Suprapubic skin (tissue), 4 donors: ENCODE measurements around the gene SPTAN1. TPM values are rescaled to one million over a fixed set of nuclear protein-coding genes. Genes with fewer than 3 reads are reported as not detected.

Experiments used
- DNase-seq, 2 donors: peaks; one replicate each; pipeline ENCODE4 v3.0.0-alpha.2; 2019; ENCODE audit warnings: low spot score in 2 of 2
- H3K27ac ChIP-seq: fragments of 200-600 bp; sonication (generic); one replicate; pipeline ENCODE4 v1.5.1; 2019
- H3K27me3 ChIP-seq: fragments of 200-600 bp; sonication (generic); one replicate; pipeline ENCODE4 v1.5.1; 2019
- H3K36me3 ChIP-seq: fragments of 200-600 bp; sonication (generic); one replicate; pipeline ENCODE4 v1.5.1; 2019
- H3K4me1 ChIP-seq: fragments of 200-600 bp; sonication (generic); one replicate; pipeline ENCODE4 v1.5.1; 2019
- H3K4me3 ChIP-seq: fragments of 200-600 bp; sonication (generic); one replicate; pipeline ENCODE4 v1.5.1; 2019; ENCODE audit warnings: mild to moderate bottlenecking
- H3K9me3 ChIP-seq: fragments of 200-600 bp; sonication (generic); one replicate; pipeline ENCODE4 v1.5.1; 2019
- EP300 ChIP-seq: sonication (generic); formaldehyde crosslinking; IDR thresholded peaks from one replicate; pipeline ENCODE4 v1.6.1; 2017; ENCODE audit warnings: antibody characterized with exemption
- POLR2A ChIP-seq, 2 donors: fragments of 450-650 bp; IDR thresholded peaks; one replicate each; pipeline ENCODE4 v1.6.1; 2017; ENCODE audit warnings: antibody characterized with exemption in 2 of 2, mild to moderate bottlenecking in 2 of 2, moderate library complexity in 2 of 2
- POLR2AphosphoS5 ChIP-seq, 3 donors: sonication (generic); formaldehyde crosslinking; IDR thresholded peaks; one replicate each; pipeline ENCODE4 v1.6.1; 2017; ENCODE audit warnings: antibody characterized with exemption in 3 of 3
- WGBS: methylation state at CpG from one replicate; pipeline ENCODE4 v1.1.5; 2018; 5-methylcytosine and 5-hydroxymethylcytosine counted together
- total RNA-seq, 4 donors: library from RNA; depleted of rRNA; stranded (reverse); fragments of >200 nt; gene quantifications; one replicate each; pipeline ENCODE4 v1.1.0, GENCODE V29; 2016
- TF ChIP-seq, protein P1 (sequence below), 2 donors: fragments of 200-600 bp in 1 of 2; fragments of 450-650 bp in 1 of 2; sonication (generic) in 1 of 2; IDR thresholded peaks; one replicate each; pipeline ENCODE4 v1.5.1; 2016 to 2019; ENCODE audit warnings: antibody characterized with exemption in 2 of 2, mild to moderate bottlenecking in 1 of 2, moderate library complexity in 1 of 2

The SPTAN1 gene
- total RNA-seq, 4 donors from 2014 or later = 251 to 476 (median 354) TPM

DNA sequence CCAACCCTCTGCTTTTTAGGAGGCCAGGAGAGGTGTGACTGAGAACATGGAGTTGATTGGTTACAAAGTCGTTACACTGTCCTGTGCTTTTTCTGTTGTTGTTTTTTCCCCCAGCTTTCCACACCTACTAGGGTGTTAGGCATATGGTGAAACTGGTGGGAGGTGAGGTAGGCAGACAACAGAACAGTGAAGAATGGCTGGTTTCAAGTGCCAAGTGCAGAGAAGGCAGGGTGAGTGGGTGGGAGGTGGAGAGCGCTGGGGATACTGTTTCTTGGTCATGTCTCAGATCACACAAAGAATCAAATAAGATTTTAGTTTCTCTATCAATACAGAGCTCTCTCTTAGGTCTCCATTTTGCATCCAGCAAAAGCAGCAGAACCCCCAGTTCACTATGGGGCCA, 2.2 kb upstream of the SPTAN1 start:
- no peak for DNase-seq
- WGBS = 52% methylated on average over 2 of the region's 2 CpGs
- Histone ChIP-seq H3K4me1 (peaks cover 46% of the 10 kb centered on the region), H3K27me3 (no peaks in the 10 kb centered on the region), H3K36me3 (no peaks in the 10 kb centered on the region), H3K27ac (peak overlapping the region; percentile 96), H3K9me3 (no peaks in the 10 kb centered on the region), H3K4me3 (no peak overlapping the region)
- no peak for TF ChIP-seq POLR2AphosphoS5 (IDR thresholded peaks at IDR 0.05)
- TF ChIP-seq, protein P1, sequence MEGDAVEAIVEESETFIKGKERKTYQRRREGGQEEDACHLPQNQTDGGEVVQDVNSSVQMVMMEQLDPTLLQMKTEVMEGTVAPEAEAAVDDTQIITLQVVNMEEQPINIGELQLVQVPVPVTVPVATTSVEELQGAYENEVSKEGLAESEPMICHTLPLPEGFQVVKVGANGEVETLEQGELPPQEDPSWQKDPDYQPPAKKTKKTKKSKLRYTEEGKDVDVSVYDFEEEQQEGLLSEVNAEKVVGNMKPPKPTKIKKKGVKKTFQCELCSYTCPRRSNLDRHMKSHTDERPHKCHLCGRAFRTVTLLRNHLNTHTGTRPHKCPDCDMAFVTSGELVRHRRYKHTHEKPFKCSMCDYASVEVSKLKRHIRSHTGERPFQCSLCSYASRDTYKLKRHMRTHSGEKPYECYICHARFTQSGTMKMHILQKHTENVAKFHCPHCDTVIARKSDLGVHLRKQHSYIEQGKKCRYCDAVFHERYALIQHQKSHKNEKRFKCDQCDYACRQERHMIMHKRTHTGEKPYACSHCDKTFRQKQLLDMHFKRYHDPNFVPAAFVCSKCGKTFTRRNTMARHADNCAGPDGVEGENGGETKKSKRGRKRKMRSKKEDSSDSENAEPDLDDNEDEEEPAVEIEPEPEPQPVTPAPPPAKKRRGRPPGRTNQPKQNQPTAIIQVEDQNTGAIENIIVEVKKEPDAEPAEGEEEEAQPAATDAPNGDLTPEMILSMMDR (IDR thresholded peaks at IDR 0.05) = no peak
- TF ChIP-seq POLR2A (IDR thresholded peaks at IDR 0.05) = no peak
- no peak for TF ChIP-seq EP300

DNA sequence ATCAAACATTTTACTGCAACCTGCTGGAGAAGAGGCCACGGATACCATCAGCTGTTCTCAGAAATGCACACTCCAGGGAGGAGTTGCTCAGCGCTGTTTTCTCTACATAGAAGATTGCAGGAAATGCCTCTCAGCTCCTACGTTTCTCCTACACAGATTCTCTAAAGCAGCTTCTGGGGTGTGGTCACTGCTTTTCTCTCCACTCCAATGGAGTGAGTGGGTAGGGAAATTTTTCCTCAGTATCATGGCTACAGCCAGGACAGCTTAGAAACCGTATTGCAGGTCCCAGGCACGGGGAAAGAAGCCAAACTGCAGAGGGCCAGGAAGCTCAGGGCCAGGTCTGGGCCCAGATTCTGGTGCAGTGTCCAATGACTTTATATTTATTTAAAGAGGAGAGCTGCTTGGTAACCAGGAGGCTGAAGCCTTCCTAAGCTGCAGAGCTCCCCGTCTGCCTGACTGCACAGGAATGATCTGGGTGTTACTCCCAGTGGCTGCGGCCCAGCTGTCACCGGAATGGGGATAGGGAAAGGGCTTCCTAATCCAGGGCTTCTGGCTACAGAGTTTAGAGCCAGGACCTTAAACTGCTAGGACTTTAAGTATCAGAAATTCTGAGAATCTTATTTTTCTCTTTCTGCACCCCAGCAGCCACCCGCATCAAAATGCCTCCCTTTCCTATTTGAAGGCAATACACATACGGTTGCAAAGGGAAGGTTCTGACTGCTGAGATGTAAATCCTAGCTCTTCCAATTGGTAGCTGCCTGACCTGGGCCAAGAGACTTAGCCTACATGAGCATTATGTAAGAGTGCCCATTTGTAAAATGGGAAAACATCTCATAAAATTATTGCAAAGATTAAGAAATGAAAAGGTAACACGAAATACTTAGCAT, 1.4 kb upstream of the SPTAN1 start:
- DNase-seq = no peak
- TF ChIP-seq POLR2A (IDR thresholded peaks at IDR 0.05) (no peak), EP300 (no peak), POLR2AphosphoS5 (IDR thresholded peaks at IDR 0.05) (no peak)
- TF ChIP-seq, protein P1 (IDR thresholded peaks at IDR 0.05) = no peak
- H3K4me3 ChIP-seq = peak overlapping the region; percentile 90

DNA sequence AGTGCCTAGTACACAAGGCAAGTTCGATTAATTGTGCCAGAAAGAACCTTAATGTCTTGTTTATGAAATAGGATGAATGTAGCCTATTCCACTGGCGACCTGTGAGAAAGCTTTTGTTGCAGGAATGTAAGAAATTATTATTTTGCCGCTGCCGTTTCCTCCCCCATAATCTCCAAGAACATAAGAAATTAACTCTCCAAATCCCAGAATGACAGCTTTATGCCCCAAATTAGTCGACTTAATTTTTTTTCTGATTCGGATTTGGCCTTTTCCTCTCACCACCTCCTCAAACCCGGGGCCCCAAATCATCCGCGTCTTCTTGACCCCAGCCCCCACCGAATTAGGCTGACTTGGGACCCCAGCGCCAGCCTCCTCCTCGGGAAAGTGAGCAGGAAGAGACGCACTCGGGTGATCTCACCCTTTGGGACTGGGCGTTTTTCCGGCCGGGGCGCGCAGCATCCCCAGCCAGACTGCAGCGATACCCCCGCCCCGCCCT, 682 bp upstream of the SPTAN1 start:
- Histone ChIP-seq H3K4me3 (peak overlapping the region; percentile 90), H3K27ac (peak overlapping the region; percentile 96), H3K4me1 (peaks cover 55% of the 10 kb centered on the region), H3K36me3 (no peaks in the 10 kb centered on the region), H3K27me3 (no peaks in the 10 kb centered on the region), H3K9me3 (no peaks in the 10 kb centered on the region)
- DNase-seq = no peak
- 3% methylated on average over 12 of the region's 22 CpGs for WGBS
- peak in 1 of 2 donors; percentile 26 for TF ChIP-seq POLR2A (IDR thresholded peaks at IDR 0.05)
- no peak for TF ChIP-seq EP300

More for the DNA sequence above, 1.4 kb upstream of the SPTAN1 start:
- 21% methylated on average over 11 of the region's 11 CpGs for WGBS
- Histone ChIP-seq H3K4me1 (peaks cover 52% of the 10 kb centered on the region), H3K27ac (peak overlapping the region; percentile 96), H3K27me3 (no peaks in the 10 kb centered on the region), H3K9me3 (no peaks in the 10 kb centered on the region), H3K36me3 (no peaks in the 10 kb centered on the region)

DNA sequence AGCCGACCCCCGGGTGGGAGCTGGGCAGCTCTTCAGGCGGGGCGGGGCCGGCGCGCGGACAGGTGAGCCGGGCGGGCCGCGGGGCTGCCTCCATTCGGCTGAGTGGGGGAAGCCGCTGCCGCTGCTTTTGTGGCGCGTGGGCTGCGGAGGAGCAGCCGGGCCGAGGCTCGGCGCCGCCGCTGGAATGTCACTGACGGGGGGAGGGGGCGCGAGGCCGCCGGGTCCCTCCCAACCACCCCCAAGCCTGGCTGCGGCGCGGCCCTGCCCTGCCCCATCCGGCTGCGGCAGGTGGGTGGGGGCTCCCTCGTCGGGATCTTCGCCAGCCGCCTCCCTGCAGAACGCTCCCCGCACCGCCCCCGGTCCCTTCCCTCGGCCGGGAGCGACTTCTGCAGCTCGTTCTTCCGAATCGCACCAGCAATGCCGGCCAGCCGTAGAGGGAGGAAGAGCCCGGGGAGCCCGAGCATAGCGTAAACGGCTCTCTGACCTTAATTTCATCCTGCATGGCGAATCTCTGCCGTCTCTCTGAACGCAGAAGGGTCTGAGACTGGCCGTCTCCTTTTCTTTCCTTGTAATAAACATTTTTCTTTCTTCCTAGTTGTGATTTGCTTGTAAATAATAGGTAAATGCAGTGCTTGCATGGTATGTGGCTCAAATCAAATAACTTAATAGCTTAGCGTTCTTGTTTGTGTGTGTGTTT, 505 bp downstream of the SPTAN1 start:
- TF ChIP-seq POLR2AphosphoS5 (IDR thresholded peaks at IDR 0.05) = peak in 2 of 3 donors; percentile 7 to 18
- TF ChIP-seq, protein P1 (IDR thresholded peaks at IDR 0.05) = no peak
- 0% methylated on average over 12 of the region's 59 CpGs for WGBS
- peak overlapping the region; percentile 96 for H3K27ac ChIP-seq
- H3K9me3 ChIP-seq = no peaks in the 10 kb centered on the region
- no peaks in the 10 kb centered on the region for H3K27me3 ChIP-seq
- H3K4me1 ChIP-seq = peaks cover 64% of the 10 kb centered on the region
- H3K36me3 ChIP-seq = no peaks in the 10 kb centered on the region
- DNase-seq = peak; percentile 83 to 84
- peak overlapping the region; percentile 90 for H3K4me3 ChIP-seq

DNA sequence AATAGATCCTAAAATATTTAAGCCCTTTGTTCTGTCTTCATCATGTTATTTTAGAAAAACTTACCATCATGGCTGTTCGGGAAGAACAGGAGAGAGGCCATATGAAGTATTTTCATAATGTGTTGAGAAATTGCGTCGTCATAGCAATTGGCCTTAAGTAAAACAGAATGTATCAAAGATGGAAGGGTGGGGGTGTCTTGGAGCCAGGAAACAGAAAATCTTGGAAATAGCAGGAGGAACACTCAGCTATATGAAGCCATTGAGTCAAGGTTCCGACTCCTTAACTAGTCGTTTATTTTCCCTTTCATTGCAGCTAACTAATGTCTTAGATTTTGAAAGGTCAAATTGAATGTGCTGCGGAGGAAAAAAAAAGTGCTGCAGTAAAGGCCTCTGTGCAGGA, 1.3 kb downstream of the SPTAN1 start:
- TF ChIP-seq POLR2AphosphoS5 (IDR thresholded peaks at IDR 0.05) = no peak
- TF ChIP-seq EP300 = no peak
- no peak for TF ChIP-seq POLR2A (IDR thresholded peaks at IDR 0.05)
- TF ChIP-seq, protein P1 (IDR thresholded peaks at IDR 0.05) = no peak
- 8% methylated on average over 6 of the region's 6 CpGs for WGBS
- no peaks in the 10 kb centered on the region for H3K36me3 ChIP-seq
- DNase-seq = no peak
- no peaks in the 10 kb centered on the region for H3K9me3 ChIP-seq
- H3K4me1 ChIP-seq = peaks cover 72% of the 10 kb centered on the region
- peak overlapping the region; percentile 96 for H3K27ac ChIP-seq
- H3K4me3 ChIP-seq = peak overlapping the region; percentile 90
- no peaks in the 10 kb centered on the region for H3K27me3 ChIP-seq
